GM23338 (cell line): ENCODE measurements around the gene FCHSD2. TPM values are rescaled to one million over a fixed set of nuclear protein-coding genes. Genes with fewer than 3 reads are reported as not detected.

ENCODE experiments used
- ATAC-seq: fragments of 200-7000 bp; cut with Tn5 transposase; 3 replicates; pipeline ENCODE4 v1.9.1; 2020
- DNase-seq: peaks from one replicate; pipeline ENCODE4 v3.0.0-alpha.2; 2015; ENCODE audit warnings: low spot score
- H2AFZ ChIP-seq: fragments of 200-600 bp; sonication (generic); 2 replicates; pipeline ENCODE4 v1.8.0; 2016; ENCODE audit warnings: antibody characterized with exemption, mild to moderate bottlenecking, moderate library complexity
- H3F3A ChIP-seq: fragments of 200-600 bp; sonication (generic); replicated peaks from 2 replicates; pipeline ENCODE4 v1.8.0; 2017; ENCODE audit warnings: antibody characterized with exemption, mixed run types, low read depth
- H3K27ac ChIP-seq: fragments of 200-600 bp; sonication (generic); 2 replicates; pipeline ENCODE4 v1.6.1; 2016; ENCODE audit warnings: low read depth
- H3K27me3 ChIP-seq: fragments of 200-600 bp; sonication (generic); 2 replicates; pipeline ENCODE4 v1.8.0; 2016; ENCODE audit warnings: mild to moderate bottlenecking, mixed run types, moderate library complexity; ENCODE audit not compliant: insufficient read depth
- H3K36me3 ChIP-seq: fragments of 200-600 bp; sonication (generic); 2 replicates; pipeline ENCODE4 v1.8.0; 2016; ENCODE audit warnings: mild to moderate bottlenecking; ENCODE audit not compliant: insufficient read depth
- H3K4me1 ChIP-seq: fragments of 200-600 bp; sonication (generic); 2 replicates; pipeline ENCODE4 v1.8.0; 2016; ENCODE audit warnings: mild to moderate bottlenecking, moderate library complexity; ENCODE audit not compliant: insufficient read depth
- H3K4me2 ChIP-seq: fragments of 200-600 bp; sonication (generic); 2 replicates; pipeline ENCODE4 v1.7.1; 2017; ENCODE audit warnings: mixed run types
- H3K4me3 ChIP-seq: fragments of 200-600 bp; sonication (generic); 2 replicates; pipeline ENCODE4 v1.6.1; 2016; ENCODE audit warnings: mixed run types
- H3K79me2 ChIP-seq: fragments of 200-600 bp; sonication (generic); replicated peaks from 2 replicates; pipeline ENCODE4 v1.8.0; 2017; ENCODE audit warnings: mild to moderate bottlenecking; ENCODE audit not compliant: insufficient read depth
- H3K9me2 ChIP-seq: fragments of 200-600 bp; sonication (generic); 2 replicates; pipeline ENCODE4 v1.8.0; 2017; ENCODE audit not compliant: insufficient read depth
- H4K20me1 ChIP-seq: fragments of 200-600 bp; sonication (generic); replicated peaks from 2 replicates; pipeline ENCODE4 v1.8.0; 2017; ENCODE audit warnings: mild to moderate bottlenecking; ENCODE audit not compliant: insufficient read depth
- H3K27ac Mint-ChIP-seq: 2 replicates; pipeline ENCODE4 v1.8.0; 2020; ENCODE audit warnings: inconsistent platforms, mild to moderate bottlenecking, moderate library complexity, mixed read lengths
- H3K27me3 Mint-ChIP-seq: 3 replicates; pipeline ENCODE4 v1.8.0; 2022; ENCODE audit warnings: low read depth, mild to moderate bottlenecking, moderate library complexity, mixed read lengths, inconsistent platforms; ENCODE audit not compliant: insufficient read depth, poor library complexity
- H3K36me3 Mint-ChIP-seq: 3 replicates; pipeline ENCODE4 v1.8.0; 2021; ENCODE audit warnings: low read depth, mild to moderate bottlenecking, inconsistent platforms, moderate library complexity, mixed read lengths
- H3K4me1 Mint-ChIP-seq: 3 replicates; pipeline ENCODE4 v1.8.0; 2020; ENCODE audit warnings: mild to moderate bottlenecking, inconsistent platforms, mixed read lengths
- H3K4me3 Mint-ChIP-seq: 3 replicates; pipeline ENCODE4 v1.8.0; 2021; ENCODE audit warnings: moderate library complexity, mild to moderate bottlenecking, inconsistent platforms, mixed read lengths
- H3K9me3 Mint-ChIP-seq: 3 replicates; pipeline ENCODE4 v1.8.0; 2020; ENCODE audit warnings: moderate library complexity, mild to moderate bottlenecking, inconsistent platforms, mixed read lengths
- CREB1 ChIP-seq: fragments of 250-450 bp; sonication (Bioruptor Pico); IDR thresholded peaks from 2 replicates; pipeline ENCODE4 v1.5.0; 2020; ENCODE audit warnings: low read depth, mild to moderate bottlenecking, moderate library complexity
- ETS1 ChIP-seq: IDR thresholded peaks from 2 replicates; pipeline ENCODE4 v1.6.1; 2016; ENCODE audit warnings: antibody characterized with exemption
- EZH2 ChIP-seq: fragments of 200-600 bp; sonication (generic); IDR thresholded peaks from one replicate; pipeline ENCODE4 v1.8.0; 2017; ENCODE audit warnings: antibody characterized with exemption, mild to moderate bottlenecking, low read depth; ENCODE audit not compliant: unreplicated experiment
- EZH2phosphoT487 ChIP-seq: fragments of 200-600 bp; sonication (generic); IDR thresholded peaks from one replicate; pipeline ENCODE4 v1.8.1; 2018; ENCODE audit warnings: antibody characterized with exemption; ENCODE audit not compliant: unreplicated experiment
- JUNB ChIP-seq: IDR thresholded peaks from one replicate; pipeline ENCODE4 v1.6.1; 2016; ENCODE audit warnings: antibody characterized with exemption; ENCODE audit not compliant: unreplicated experiment
- NANOG ChIP-seq: IDR thresholded peaks from 2 replicates; pipeline ENCODE4 v1.6.1; 2016; ENCODE audit warnings: antibody characterized with exemption, borderline replicate concordance
- POLR2AphosphoS5 ChIP-seq: IDR thresholded peaks from 2 replicates; pipeline ENCODE4 v1.6.1; 2016; ENCODE audit warnings: antibody characterized with exemption, low read depth
- STAT1 ChIP-seq: IDR thresholded peaks from one replicate; pipeline ENCODE4 v1.6.1; 2016; ENCODE audit warnings: antibody characterized with exemption; ENCODE audit not compliant: unreplicated experiment
- ZNF114 ChIP-seq: fragments of 250-450 bp; sonication (Bioruptor Pico); IDR thresholded peaks from 2 replicates; pipeline ENCODE4 v1.5.0; 2020; ENCODE audit warnings: mild to moderate bottlenecking, moderate library complexity
- ZNF331 ChIP-seq: fragments of 250-450 bp; sonication (Bioruptor Pico); IDR thresholded peaks from 2 replicates; pipeline ENCODE4 v1.5.0; 2020; ENCODE audit warnings: low read depth, mild to moderate bottlenecking, moderate library complexity
- polyA plus RNA-seq: library from polyadenylated mRNA; unstranded; fragments of >200 nt; fragmentation: Nextera tagmentation; extraction: Ambion mirVana; gene quantifications from 2 replicates; pipeline ENCODE4 v1.2.1, GENCODE V29; 2016
- total RNA-seq: library from RNA; depleted of rRNA; stranded (reverse); fragments of >200 nt; shearing (Covaris generic); gene quantifications from 2 replicates; pipeline ENCODE4 v1.2.3, GENCODE V29; 2014
- TF ChIP-seq, protein P1 (sequence below): IDR thresholded peaks from one replicate; pipeline ENCODE4 v1.6.1; 2018; ENCODE audit warnings: antibody characterized with exemption; ENCODE audit not compliant: unreplicated experiment
- TF ChIP-seq, protein P2 (sequence below), 2 experiments: fragments of 200-600 bp in 1 of 2; sonication (generic) in 1 of 2; conservative IDR thresholded peaks; 2 replicates each; pipeline versions ENCODE4 v1.5.1 to v1.6.1; 2016 to 2017; ENCODE audit warnings: antibody characterized with exemption in 2 of 2, low read depth in 2 of 2, mild to moderate bottlenecking in 2 of 2, moderate library complexity in 1 of 2

Gene FCHSD2
- total and polyA plus RNA-seq, 2 experiments from 2014 or later, result 3.6 to 5.2 TPM

DNA sequence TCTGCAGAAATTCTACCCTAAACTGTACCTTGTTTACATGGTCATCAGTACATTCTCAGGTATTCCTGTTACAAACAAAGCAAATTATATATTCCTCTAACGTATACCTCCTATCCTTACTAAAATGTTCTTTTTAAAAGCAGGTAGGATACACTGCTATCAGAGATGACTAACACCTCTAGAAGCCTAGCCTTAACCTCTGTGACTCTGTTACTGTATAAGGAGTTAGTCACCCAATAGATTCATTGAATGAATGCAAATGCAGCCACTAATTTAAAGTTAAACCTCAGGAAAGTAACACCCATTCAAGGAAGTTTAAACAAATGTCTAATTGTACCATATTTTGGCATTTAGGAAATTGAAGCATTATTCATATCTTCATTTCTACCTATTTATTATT, 82.2 kb downstream of the FCHSD2 start:
- H3K27me3 Mint-ChIP-seq, result no peaks in the 10 kb centered on the region
- H3K9me2 ChIP-seq, result no peaks in the 10 kb centered on the region
- H3F3A ChIP-seq, result no peaks in the 10 kb centered on the region
- no peaks in the 10 kb centered on the region for H3K4me1 ChIP-seq
- H3K4me1 Mint-ChIP-seq, result no peaks in the 10 kb centered on the region
- no peak for DNase-seq
- H3K27ac Mint-ChIP-seq, result no peak overlapping the region
- no peaks in the 10 kb centered on the region for H3K27me3 ChIP-seq
- no peaks in the 10 kb centered on the region for H3K36me3 ChIP-seq
- no peaks in the 10 kb centered on the region for H4K20me1 ChIP-seq
- no peak overlapping the region for H3K4me3 ChIP-seq
- TF ChIP-seq, protein P1, sequence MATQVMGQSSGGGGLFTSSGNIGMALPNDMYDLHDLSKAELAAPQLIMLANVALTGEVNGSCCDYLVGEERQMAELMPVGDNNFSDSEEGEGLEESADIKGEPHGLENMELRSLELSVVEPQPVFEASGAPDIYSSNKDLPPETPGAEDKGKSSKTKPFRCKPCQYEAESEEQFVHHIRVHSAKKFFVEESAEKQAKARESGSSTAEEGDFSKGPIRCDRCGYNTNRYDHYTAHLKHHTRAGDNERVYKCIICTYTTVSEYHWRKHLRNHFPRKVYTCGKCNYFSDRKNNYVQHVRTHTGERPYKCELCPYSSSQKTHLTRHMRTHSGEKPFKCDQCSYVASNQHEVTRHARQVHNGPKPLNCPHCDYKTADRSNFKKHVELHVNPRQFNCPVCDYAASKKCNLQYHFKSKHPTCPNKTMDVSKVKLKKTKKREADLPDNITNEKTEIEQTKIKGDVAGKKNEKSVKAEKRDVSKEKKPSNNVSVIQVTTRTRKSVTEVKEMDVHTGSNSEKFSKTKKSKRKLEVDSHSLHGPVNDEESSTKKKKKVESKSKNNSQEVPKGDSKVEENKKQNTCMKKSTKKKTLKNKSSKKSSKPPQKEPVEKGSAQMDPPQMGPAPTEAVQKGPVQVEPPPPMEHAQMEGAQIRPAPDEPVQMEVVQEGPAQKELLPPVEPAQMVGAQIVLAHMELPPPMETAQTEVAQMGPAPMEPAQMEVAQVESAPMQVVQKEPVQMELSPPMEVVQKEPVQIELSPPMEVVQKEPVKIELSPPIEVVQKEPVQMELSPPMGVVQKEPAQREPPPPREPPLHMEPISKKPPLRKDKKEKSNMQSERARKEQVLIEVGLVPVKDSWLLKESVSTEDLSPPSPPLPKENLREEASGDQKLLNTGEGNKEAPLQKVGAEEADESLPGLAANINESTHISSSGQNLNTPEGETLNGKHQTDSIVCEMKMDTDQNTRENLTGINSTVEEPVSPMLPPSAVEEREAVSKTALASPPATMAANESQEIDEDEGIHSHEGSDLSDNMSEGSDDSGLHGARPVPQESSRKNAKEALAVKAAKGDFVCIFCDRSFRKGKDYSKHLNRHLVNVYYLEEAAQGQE, result no peak
- TF ChIP-seq JUNB (no peak), NANOG (no peak), EZH2 (no peak), ZNF114 (CRISPR knock-in tag) (no peak)
- ATAC-seq, result no peak
- no peak overlapping the region for H3K4me2 ChIP-seq
- no peak overlapping the region for H2AFZ ChIP-seq
- no peaks in the 10 kb centered on the region for H3K79me2 ChIP-seq
- H3K36me3 Mint-ChIP-seq, result no peaks in the 10 kb centered on the region
- no peak overlapping the region for H3K27ac ChIP-seq
- H3K4me3 Mint-ChIP-seq, result no peak overlapping the region
- H3K9me3 Mint-ChIP-seq, result no peaks in the 10 kb centered on the region

- Histone ChIP-seq H3K4me1 (no peaks in the 10 kb centered on the region), H3K36me3 (no peaks in the 10 kb centered on the region), H2AFZ (no peak overlapping the region), H3K27ac (no peak overlapping the region), H3F3A (no peaks in the 10 kb centered on the region), H3K4me3 (no peak overlapping the region), H4K20me1 (no peaks in the 10 kb centered on the region), H3K27me3 (no peaks in the 10 kb centered on the region), H3K9me2 (no peaks in the 10 kb centered on the region), H3K4me2 (no peak overlapping the region), H3K79me2 (no peaks in the 10 kb centered on the region)
- H3K36me3 Mint-ChIP-seq, result no peaks in the 10 kb centered on the region
- no peak for DNase-seq
- no peaks in the 10 kb centered on the region for H3K9me3 Mint-ChIP-seq
- H3K27me3 Mint-ChIP-seq, result no peaks in the 10 kb centered on the region
- no peak for ATAC-seq
- H3K27ac Mint-ChIP-seq, result no peak overlapping the region
- H3K4me3 Mint-ChIP-seq, result no peak overlapping the region
- no peaks in the 10 kb centered on the region for H3K4me1 Mint-ChIP-seq
- TF ChIP-seq JUNB, result no peak
- no peak for TF ChIP-seq ETS1
- no peak for TF ChIP-seq ZNF114 (CRISPR knock-in tag)
- no peak for TF ChIP-seq CREB1
- TF ChIP-seq POLR2AphosphoS5, result no peak
- TF ChIP-seq EZH2, result no peak
- no peak for TF ChIP-seq STAT1
- TF ChIP-seq, protein P2, sequence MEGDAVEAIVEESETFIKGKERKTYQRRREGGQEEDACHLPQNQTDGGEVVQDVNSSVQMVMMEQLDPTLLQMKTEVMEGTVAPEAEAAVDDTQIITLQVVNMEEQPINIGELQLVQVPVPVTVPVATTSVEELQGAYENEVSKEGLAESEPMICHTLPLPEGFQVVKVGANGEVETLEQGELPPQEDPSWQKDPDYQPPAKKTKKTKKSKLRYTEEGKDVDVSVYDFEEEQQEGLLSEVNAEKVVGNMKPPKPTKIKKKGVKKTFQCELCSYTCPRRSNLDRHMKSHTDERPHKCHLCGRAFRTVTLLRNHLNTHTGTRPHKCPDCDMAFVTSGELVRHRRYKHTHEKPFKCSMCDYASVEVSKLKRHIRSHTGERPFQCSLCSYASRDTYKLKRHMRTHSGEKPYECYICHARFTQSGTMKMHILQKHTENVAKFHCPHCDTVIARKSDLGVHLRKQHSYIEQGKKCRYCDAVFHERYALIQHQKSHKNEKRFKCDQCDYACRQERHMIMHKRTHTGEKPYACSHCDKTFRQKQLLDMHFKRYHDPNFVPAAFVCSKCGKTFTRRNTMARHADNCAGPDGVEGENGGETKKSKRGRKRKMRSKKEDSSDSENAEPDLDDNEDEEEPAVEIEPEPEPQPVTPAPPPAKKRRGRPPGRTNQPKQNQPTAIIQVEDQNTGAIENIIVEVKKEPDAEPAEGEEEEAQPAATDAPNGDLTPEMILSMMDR (conservative IDR thresholded peaks at IDR 0.05; ENCODE audit: low read depth in 2 of 2), result no peak
- no peak for TF ChIP-seq EZH2phosphoT487
- TF ChIP-seq ZNF331 (CRISPR knock-in tag), result no peak
- TF ChIP-seq, protein P1, result no peak
- no peak for TF ChIP-seq NANOG
Measured at GRCh38 chr11:73058989-73059674, 83.0 kb downstream of the FCHSD2 start.
